ENCODE measurements around the gene TMEM131.

DNA sequence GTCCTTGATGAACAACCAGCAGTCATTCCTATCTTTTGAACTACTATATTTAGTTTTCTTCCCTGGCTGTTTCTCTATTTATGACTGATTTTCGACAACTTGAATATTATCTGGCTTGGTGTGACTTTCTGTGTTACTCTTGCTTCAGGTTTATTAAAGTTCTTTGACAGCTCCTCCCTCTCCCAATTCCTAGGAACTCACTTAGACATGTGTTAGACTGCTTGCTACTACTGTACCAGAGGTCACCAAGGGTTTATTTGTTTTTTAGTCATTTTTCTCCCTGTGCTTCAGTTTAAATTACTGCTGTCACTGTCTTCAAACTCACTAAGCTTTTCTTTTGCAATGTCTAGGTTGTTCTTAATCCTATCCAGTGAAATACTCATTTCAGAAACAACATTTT is 90.5 kb downstream of the TMEM131 start:
- TF ChIP-seq, protein P1, sequence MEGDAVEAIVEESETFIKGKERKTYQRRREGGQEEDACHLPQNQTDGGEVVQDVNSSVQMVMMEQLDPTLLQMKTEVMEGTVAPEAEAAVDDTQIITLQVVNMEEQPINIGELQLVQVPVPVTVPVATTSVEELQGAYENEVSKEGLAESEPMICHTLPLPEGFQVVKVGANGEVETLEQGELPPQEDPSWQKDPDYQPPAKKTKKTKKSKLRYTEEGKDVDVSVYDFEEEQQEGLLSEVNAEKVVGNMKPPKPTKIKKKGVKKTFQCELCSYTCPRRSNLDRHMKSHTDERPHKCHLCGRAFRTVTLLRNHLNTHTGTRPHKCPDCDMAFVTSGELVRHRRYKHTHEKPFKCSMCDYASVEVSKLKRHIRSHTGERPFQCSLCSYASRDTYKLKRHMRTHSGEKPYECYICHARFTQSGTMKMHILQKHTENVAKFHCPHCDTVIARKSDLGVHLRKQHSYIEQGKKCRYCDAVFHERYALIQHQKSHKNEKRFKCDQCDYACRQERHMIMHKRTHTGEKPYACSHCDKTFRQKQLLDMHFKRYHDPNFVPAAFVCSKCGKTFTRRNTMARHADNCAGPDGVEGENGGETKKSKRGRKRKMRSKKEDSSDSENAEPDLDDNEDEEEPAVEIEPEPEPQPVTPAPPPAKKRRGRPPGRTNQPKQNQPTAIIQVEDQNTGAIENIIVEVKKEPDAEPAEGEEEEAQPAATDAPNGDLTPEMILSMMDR (IDR thresholded peaks at IDR 0.05; ENCODE audit: control extremely low read depth in 1 of 3, insufficient read depth in 1 of 3, low read depth in 1 of 3, low read length in 3 of 3) = no peak
- TF ChIP-seq ZNF274 (IDR thresholded peaks at IDR 0.05; ENCODE audit: borderline replicate concordance, extremely low read depth, low read length) (no peak), GTF2F1 (IDR thresholded peaks at IDR 0.05; ENCODE audit: borderline replicate concordance, low read depth, low read length) (no peak), RAD21 (IDR thresholded peaks at IDR 0.05 in 1 of 2, conservative IDR thresholded peaks at IDR 0.05 in 1 of 2; ENCODE audit: low read depth in 2 of 2, low read length in 2 of 2) (no peak), EZH2 (IDR thresholded peaks at IDR 0.05; ENCODE audit: low read depth, low read length, severe bottlenecking) (no peak), JUN (IDR thresholded peaks at IDR 0.05; ENCODE audit: low read depth, low read length) (no peak), KDM1A (IDR thresholded peaks at IDR 0.05; ENCODE audit: borderline replicate concordance, low read length) (no peak)

Data from H1 (cell line).